NCI-H1092 (cell line): ENCODE results near the gene HPF1.
"Not testable (repeated sequence)": the region's sequence is repeated elsewhere in the genome, so short reads cannot be mapped to it uniquely, and the experiment has no call there.

Experiments
- DNase-seq: peaks from one replicate; lab custom pipeline; 2025; lab: John Stamatoyannopoulos, UW

Gene HPF1

DNA sequence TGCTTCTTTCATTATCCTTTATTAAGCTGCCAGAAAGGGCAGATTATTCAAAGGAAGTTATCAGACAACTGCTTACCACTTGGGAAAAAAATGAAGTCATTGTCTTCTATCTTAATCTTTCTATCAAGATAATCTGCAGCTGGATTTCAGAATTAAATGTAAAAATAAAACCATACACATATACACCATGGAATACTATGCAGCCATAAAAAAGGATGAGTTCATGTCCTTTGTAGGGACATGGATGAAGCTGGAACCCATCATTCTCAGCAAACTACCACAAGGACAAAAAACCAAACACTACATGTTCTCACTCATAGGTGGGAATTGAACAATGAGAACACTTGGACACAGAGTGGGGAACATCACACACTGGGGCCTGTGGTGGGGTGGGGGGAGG is 19.1 kb downstream of the HPF1 start:
- not testable (repeated sequence) for DNase-seq

DNA sequence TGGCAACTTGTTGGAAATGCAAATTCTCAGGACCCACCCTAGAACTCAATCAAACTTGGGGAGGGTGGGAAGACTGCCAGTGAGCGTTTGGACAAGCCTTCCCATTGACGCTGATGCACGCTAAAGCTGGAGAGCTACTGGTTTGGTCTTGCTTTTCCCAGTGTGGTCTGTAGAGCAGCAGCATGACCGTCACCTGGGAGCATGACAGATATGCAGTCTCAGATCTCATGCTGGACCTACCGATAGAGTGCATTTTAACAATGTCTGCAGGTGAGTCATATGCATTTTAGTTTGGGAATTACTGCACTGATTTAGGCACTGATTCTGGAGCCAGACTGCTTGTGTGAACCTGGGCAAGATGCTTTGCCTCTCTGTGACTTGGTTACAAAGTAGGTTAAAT is 27.2 kb downstream of the HPF1 start:
- no peak for DNase-seq

DNA sequence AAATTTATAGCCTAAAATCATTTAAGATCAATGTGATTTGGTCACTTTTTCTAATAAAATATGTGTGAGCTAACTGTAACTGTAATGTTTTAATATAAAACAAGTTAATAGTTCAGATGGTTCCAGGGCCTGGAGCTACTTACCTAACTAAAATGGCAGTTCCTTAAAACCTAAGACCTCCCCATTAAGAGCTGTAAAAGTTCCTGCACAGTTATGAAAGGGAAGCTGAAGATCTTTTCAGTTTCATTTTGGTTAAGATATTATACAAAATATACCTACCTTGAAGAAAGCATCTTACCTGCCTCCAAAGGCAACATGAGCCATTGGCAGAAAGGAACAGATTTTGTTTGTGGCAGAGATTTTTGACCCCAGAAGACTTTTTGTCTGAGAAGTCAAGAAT is 30.1 kb downstream of the HPF1 start:
- no peak for DNase-seq

GRCh38 chr4:169724260-169724659 is 33.5 kb downstream of the HPF1 start:
- DNase-seq: no peak

- DNase-seq: no peak
Observed at GRCh38 chr4:169723207-169723965, 34.4 kb downstream of the HPF1 start.

DNA sequence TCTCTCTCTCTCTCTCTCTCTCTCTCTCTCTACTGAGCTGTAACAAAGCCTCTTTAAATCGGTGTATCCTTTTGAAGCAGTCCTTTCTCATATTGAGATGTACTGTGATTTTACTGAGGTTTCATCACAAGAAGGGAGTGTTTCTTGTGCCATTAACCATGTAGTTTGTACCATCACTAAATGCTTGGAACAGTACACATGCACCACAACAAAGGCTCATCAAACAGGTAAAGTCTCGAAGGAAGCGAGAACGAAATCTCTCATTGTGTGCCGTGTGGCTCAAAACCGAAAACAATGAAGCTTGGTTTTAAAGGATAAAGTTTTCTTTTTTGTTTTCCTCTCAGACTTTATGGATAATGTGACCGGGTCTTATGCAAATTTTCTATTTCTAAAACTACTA is 37.2 kb downstream of the HPF1 start:
- no peak for DNase-seq

DNA sequence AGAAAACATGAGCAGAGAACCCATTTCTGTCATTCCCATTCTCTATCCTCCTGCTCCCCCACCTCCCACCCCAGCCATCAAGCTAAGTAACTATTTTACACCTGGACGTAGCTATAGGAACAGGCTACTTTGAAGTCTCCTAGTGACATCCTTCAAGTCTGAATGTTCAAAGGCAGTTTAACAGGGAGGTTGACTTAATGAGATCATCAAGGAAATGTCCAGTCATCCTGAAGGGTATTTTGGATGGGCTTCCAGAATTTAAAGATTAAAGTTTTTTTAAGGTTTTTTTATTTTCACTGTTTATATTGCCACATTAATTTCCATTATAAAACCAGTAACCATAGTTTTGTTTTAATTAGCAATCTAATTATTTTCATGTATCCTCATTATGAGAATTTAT is 41.1 kb downstream of the HPF1 start:
- DNase-seq: no peak

- no peak for DNase-seq
Observed at GRCh38 chr4:169715826-169716225, 41.9 kb downstream of the HPF1 start.

DNA sequence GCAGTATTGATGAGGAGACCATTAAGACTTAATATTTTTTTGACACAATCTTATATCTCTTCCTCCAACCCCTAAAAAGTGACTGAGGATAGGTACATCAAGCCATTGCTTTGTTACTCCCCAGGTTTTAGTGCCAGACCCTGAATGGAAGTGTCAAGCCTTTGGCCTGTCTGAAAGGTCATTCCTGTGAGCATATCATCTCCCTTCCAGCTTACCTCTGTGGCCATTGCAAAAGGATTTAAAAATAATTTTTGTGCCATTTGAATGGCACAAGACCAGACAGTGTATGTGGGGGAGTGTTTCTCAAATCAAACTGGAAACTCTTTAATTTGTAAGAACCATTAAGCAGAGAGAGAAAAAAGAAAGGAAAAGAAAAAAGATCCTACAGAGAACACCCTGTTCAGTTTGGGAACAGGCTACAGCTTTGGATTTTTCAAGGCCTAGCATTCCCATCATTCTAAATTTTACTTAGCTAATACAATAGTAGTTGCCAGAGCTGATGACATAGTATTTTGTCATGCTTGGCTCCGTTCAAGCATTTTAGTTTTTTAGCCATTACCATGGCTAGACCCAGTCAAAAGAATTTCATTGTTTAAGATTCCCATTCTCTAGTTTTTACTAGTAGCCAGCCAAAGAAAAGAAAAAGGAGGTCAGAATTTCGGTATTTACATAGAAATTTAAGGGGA is 49.6 kb downstream of the HPF1 start:
- no peak for DNase-seq

- no peak for DNase-seq
Observed at GRCh38 chr4:169698331-169698730, 59.4 kb downstream of the HPF1 start.

DNA sequence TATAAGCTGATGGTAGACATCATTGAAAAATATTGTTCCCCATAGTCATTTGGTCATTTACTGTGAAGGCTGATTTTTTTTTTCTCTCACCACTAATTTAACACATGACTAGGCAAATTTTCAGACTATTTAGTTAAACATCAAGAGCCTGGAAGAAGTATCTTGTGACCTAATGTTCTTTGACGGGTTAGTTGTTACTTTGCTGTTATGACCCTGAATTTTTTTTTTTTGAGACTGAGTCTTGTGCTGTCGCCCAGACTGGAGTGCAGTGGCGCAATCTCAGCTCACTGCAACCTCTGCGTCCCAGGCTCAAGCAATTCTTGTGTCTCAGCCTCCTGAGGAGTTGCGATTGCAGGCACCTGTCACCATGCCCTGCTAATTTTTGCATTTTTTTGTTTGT is 67.0 kb downstream of the HPF1 start:
- no peak for DNase-seq

GRCh38 chr4:169689681-169690080 is 68.1 kb downstream of the HPF1 start:
- DNase-seq: no peak

DNA sequence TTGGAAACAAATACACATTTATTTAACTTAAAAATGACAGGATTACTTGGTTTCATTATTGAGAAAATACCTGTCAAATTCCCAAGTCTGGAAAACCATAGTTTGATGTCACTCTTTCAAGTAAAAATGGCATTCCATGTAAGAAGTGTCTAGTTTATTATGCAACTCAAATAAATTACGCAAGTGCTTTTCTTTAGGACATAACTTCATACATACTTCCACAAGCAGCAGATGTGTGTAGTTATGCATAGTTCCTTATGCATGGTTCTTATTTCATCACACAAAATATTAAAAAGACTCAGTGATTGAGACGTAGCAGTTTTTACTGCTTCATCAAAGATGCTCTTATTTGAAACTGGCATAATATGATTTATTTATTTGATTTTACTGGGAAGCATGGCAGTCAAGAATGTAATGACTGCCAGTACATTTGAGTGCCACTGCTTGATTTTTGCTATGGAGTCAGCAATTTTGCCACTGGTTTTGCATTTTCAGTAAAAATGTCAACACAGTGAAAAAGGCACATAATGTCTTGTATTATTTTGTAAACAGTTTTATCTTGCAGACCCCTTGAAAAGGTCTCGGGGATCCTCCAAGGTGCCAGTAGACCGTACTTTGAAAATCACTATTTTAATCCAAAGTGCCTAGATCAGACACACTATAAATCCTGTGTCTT is 75.2 kb downstream of the HPF1 start:
- no peak for DNase-seq
